NCI-H510A treated with DMSO at 0.1 percent for 48 hours (cell line): ENCODE data around the gene HLA-DPA1.

ENCODE experiments used
- DNase-seq: peaks from one replicate; lab custom pipeline; 2025; lab: John Stamatoyannopoulos, UW

The HLA-DPA1 gene

GRCh38 chr6:33088931-33089620, 15.6 kb upstream of the HLA-DPA1 start:
- DNase-seq: no peak

GRCh38 chr6:33088258-33088930, 14.9 kb upstream of the HLA-DPA1 start:
- DNase-seq: no peak

DNA sequence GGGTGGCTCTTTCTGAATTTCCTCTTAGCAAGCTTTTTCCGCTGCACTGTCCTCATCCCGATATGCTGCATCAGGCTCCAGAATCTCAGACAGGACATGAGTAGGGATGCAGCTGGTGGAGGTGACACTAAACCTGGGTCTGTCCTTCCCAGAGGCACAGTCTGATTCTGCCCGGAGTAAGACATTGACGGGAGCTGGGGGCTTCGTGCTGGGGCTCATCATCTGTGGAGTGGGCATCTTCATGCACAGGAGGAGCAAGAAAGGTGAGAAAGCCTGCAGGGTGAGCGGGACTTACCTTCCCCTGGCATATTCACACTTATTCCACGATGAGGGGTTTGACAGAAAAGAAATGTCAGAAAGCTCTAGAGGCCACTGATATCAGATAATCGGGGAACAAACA, 12.2 kb upstream of the HLA-DPA1 start:
- DNase-seq: no peak

DNA sequence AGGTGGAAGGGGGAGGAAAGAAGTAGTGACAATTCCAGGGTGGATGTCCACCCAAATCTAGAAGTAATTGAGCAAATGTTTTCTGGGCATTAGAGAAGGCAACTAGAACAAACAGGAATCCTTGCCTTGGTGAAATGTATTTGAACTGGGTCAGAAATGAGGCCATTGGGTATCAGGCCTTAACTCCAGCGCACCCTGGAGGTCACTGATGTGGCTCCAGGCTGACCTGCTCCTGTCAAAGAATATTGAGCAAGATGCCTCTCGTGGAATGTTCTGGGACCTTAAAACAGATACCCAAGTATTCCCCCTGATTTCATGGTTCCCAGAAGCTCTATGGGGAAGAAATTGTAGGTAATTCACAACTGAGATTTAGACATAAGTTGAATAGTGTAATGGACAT, 9.3 kb upstream of the HLA-DPA1 start:
- DNase-seq: no peak

DNA sequence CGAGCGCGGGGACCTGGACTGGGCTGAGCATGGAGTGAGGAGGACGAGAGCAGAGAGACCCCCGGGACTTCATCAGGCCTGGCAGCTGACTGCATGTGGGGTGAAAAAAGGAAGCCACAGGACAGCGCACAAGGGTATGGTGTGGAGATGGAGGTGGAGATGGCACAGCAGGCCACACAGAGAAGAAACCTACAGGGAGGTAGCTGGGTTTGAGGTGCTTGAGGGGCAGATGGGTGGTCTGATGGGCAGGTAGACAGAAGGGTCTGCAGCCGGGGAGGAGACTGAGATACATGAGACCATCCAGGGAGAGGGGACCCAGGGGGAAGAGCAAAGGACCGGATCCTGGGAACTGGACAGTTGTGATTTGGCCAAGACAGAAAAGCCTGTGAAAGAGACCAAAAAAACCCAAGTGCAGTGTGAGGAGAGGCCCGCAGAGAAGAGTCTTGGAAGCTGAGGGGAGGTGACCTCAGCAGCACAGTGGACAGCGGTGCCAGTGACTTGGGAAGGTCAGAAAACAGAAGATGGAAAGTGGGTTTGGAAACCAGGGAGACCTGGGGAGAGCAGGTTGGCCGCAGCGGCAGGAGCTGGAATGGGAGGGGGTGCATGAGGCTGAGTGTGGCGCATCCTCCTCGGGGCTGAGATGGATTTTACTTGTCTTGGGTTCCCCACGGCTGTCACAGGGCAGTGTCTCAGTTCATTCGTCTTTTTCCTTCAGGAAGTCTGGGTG, 7.8 kb upstream of the HLA-DPA1 start:
- no peak for DNase-seq

GRCh38 chr6:33080127-33081089, 7.0 kb upstream of the HLA-DPA1 start:
- no peak for DNase-seq

- no peak for DNase-seq
Observed at GRCh38 chr6:33079580-33079979, 6.1 kb upstream of the HLA-DPA1 start.

DNA sequence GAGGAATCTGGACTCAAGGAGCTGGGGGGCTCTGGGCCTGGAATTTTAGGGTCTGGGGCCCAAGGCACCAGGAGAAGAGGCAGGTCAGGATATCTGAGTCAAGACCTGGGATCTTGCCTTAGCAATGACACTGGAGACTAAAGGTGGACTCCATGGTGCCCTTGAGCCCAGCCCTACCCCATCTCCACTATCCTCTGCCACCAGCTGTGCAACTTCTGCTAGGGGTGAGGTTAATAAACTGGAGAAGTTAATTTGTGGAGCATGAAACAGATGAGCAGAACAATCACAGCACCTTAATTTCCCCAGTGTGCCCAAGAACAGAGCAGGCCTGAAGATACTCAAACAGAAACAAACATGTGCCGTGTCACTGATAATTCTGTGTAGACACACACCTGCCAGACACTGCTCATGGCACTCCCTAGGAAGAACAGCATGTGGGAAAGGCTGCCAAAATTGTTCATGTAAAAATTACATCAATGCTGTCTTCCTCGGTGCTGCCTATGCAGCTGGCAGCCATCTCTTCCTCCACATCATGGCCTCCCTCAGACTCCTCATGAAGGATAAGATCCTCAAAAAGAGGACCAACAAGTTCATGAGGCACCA, 5.6 kb upstream of the HLA-DPA1 start:
- no peak for DNase-seq

GRCh38 chr6:33078442-33078841, 5.0 kb upstream of the HLA-DPA1 start:
- DNase-seq: no peak

DNA sequence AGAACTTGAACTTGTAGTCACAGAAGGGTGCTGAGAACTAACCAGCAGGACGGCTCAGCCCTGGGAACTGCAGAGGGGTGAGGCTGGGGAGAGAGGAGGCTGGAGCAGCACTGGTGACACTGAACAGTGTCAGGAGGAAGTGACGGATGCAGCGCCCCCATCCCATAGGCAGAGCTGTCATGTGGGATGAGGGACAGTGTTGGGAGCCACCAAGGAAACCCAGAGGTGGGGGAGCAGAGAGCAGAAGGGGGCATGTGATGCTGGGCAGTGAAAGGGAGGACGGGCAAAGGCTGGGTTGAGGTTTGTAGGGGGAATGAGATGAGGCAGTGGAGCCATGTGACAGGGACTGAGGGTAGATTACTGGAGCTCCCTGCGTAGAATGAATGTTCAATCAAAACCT, 4.5 kb upstream of the HLA-DPA1 start:
- no peak for DNase-seq

DNA sequence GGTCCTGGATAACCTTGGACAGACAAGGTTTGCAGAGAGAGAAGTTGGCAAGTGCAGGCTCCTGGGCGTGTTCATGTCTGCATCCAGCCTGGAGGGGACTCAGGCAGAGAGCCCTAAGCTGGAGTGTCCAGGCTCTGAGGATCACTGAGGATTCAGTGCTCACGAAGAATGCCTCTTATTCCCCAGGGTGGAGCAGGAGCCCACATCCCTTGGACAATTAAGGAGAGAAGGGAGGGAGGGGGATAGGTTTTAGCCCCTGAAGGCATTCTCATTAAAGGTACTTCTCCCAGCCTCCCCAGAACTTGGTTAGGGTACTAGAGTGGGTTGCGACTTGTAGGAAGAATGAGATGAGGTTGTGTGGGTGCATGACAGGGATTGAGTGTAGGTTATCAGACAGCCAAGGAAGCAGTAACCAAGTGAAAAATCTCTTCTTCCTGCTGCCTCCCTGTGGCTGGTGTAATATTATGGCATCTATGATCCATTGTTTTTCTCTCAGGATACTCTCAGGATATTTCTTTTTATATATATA, 3.0 kb upstream of the HLA-DPA1 start:
- no peak for DNase-seq

DNA sequence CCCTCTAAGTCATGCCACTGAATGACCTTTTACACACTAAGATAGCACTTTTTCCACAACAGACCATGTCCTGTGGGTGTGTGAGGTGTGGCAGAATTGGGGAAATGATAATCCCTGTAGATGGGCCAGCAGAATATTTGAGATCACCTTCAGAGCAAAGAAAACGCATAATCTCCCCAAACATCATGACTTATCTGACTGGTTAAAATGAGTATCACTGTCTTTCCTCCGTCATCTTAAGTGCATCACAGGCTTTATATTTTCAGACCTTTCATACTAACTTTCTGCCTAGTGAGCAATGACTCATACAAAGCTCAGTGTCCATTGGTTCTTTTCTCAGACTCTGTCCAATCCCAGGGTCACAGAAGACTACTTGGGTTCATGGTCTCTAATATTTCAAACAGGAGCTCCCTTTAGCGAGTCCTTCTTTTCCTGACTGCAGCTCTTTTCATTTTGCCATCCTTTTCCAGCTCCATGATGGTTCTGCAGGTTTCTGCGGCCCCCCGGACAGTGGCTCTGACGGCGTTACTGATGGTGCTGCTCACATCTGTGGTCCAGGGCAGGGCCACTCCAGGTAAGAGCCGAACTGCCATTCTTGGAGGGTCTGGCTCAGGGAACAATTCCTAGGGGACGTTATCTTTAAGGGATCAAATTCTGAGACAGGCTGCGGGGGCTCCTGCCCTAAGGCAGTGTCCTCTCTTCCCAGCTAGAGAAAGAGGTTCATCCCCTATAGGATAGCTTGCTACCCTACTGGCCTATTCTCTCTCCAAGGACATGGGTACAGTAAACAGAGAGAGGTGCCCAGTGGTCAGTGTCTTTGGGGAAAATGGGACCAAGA, 2.3 kb upstream of the HLA-DPA1 start, which contains the start of gene HLA-DPB1:
HLA-DPB1 (plus strand) TSS at position 423 of the 838 bp plus-strand sequence; CDS start at position 475, 52 bp downstream.
- DNase-seq: peak; percentile 9

DNA sequence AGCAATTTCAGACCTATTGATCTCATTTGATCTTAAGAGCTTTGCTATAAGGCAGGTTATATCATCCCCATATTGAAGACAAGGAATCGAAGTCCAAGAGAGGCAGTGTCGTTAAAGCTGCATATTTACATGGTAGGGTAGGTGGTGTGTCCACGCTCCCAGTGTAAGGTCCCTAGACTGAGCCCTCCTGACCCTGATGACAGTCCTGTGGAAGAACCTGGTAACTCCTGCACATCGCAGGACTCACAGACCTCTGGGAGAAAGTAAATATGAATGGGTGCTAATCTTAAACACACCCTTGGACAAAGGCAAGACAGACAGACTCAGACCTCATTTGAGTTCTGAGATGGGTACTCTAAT, 1.7 kb upstream of the HLA-DPA1 start:
- no peak for DNase-seq

GRCh38 chr6:33072508-33073100, 845 bp downstream of the HLA-DPA1 start:
- no peak for DNase-seq

DNA sequence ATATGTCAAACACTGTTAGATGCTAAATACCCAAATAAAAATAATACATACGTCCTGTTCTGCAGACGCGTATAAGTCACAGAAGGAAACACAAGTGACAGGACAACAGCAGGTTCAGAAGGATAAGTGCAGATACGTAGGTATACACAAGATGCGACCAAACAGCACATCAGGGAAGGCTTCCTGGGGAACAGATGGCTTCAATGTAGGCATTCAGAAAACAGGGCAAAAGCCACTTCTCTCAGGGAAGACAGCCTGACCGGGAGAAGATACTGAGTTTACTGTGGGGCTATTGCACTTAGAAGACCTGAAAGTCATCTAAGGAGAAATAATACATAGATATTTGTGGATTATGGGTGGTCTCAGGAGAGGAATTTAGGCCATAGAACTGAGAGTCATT, 1.9 kb downstream of the HLA-DPA1 start:
- no peak for DNase-seq

GRCh38 chr6:33070909-33071308, 2.5 kb downstream of the HLA-DPA1 start:
- no peak for DNase-seq

GRCh38 chr6:33069021-33069738, 4.3 kb downstream of the HLA-DPA1 start:
- DNase-seq: no peak

- DNase-seq: no peak
Observed at GRCh38 chr6:33066917-33067521, 6.4 kb downstream of the HLA-DPA1 start.

DNA sequence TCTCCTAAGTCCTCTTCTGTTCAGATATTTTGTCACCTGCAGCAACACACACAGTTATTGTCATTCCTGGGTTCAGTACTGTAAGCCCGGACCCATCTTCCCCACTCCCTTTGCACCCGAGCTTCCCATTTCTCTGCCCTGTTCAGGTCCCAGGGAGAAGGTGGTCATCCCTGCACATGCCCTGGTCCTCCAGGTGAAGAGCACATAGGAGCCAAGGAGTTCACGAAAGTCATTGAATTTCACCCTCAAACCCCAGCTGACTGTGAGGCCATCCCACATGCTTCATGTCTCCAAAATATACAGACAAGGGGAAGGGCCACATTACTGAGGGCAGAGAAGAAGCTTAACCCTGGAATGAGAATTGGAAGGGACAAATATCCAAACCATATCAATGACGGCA, 8.1 kb downstream of the HLA-DPA1 start:
- DNase-seq: no peak
